HG03575 (cell line): ENCODE results near the gene TRAPPC2B.
"Not testable (repeated sequence)": the region's sequence is repeated elsewhere in the genome, so short reads cannot be mapped to it uniquely, and the experiment has no call there.

Experiments
- ATAC-seq: cut with Tn5 transposase; IDR thresholded peaks from one replicate; pipeline ENCODE4 v1.9.1; 2021; ENCODE audit not compliant: unreplicated experiment, insufficient number of reproducible peaks, low FRiP score; ENCODE audit errors: extremely low read depth

TRAPPC2B gene

GRCh38 chr19:57363688-57364181, 384 bp downstream of the TRAPPC2B start:
- ATAC-seq = no peak

- ATAC-seq = no peak
Observed at GRCh38 chr19:57366776-57367175, 3.4 kb downstream of the TRAPPC2B start.

- no peak for ATAC-seq
Observed at GRCh38 chr19:57374179-57374578, 10.8 kb downstream of the TRAPPC2B start.

- not testable (repeated sequence) for ATAC-seq
Observed at GRCh38 chr19:57374647-57375046, 11.3 kb downstream of the TRAPPC2B start.

GRCh38 chr19:57376151-57376550, 12.8 kb downstream of the TRAPPC2B start:
- ATAC-seq = no peak

- no peak for ATAC-seq
Observed at GRCh38 chr19:57377498-57378146, 14.3 kb downstream of the TRAPPC2B start.

- no peak for ATAC-seq
Observed at GRCh38 chr19:57380923-57381322, 17.6 kb downstream of the TRAPPC2B start.

- ATAC-seq = no peak
Observed at GRCh38 chr19:57382806-57383488, 19.6 kb downstream of the TRAPPC2B start.

- ATAC-seq = peak; percentile 14
Observed at GRCh38 chr19:57389194-57389729, 25.9 kb downstream of the TRAPPC2B start.

GRCh38 chr19:57389730-57390598, 26.6 kb downstream of the TRAPPC2B start, which contains the start of gene ZNF548:
TSS of gene ZNF548 (plus strand) at chr19:57389854. CDS start at chr19:57390100, 246 bp downstream.
- peak; percentile 89 for ATAC-seq

GRCh38 chr19:57395710-57396109, 32.4 kb downstream of the TRAPPC2B start:
- ATAC-seq = no peak

- ATAC-seq = no peak
Observed at GRCh38 chr19:57398868-57399267, 35.5 kb downstream of the TRAPPC2B start.

GRCh38 chr19:57403737-57404563, 40.6 kb downstream of the TRAPPC2B start:
- ATAC-seq = no peak

GRCh38 chr19:57406516-57407123, 43.3 kb downstream of the TRAPPC2B start:
- no peak for ATAC-seq

- ATAC-seq = no peak
Observed at GRCh38 chr19:57410877-57411671, 47.7 kb downstream of the TRAPPC2B start, which contains the start of gene ZNF17. TSS of gene ZNF17 (plus strand) at chr19:57411161. CDS start at chr19:57413616, 2,455 bp downstream.
